NCI-H146 treated with DMSO at 0.1 percent for 48 hours (cell line): Measurements from ENCODE around the gene PPOX.

Experiments used
- DNase-seq: peaks from one replicate; lab custom pipeline; 2025; ENCODE audit not compliant: unreplicated experiment; lab: John Stamatoyannopoulos, UW

PPOX gene

GRCh38 chr1:161220002-161220401 is 53.8 kb downstream of the PPOX start:
- no peak for DNase-seq
